GM18526 (cell line): ENCODE measurements around the gene NPC1.

Experiments used
- POLR2A ChIP-seq: IDR thresholded peaks from 3 replicates; pipeline ENCODE4 v1.6.1; 2011; ENCODE audit not compliant: insufficient read length; ENCODE audit errors: extremely low read depth

NPC1 gene

GRCh38 chr18:23617412-23618014 is 31.2 kb upstream of the NPC1 start:
- no peak for TF ChIP-seq POLR2A

- no peak for TF ChIP-seq POLR2A
Measured at GRCh38 chr18:23616258-23616657, 30.0 kb upstream of the NPC1 start.

GRCh38 chr18:23614891-23615290 is 28.6 kb upstream of the NPC1 start:
- TF ChIP-seq POLR2A = no peak

- no peak for TF ChIP-seq POLR2A
Measured at GRCh38 chr18:23614413-23614812, 28.1 kb upstream of the NPC1 start.

GRCh38 chr18:23612434-23613090 is 26.3 kb upstream of the NPC1 start:
- TF ChIP-seq POLR2A = no peak

GRCh38 chr18:23609390-23610023 is 23.2 kb upstream of the NPC1 start:
- TF ChIP-seq POLR2A = no peak

GRCh38 chr18:23608211-23608610 is 21.9 kb upstream of the NPC1 start:
- no peak for TF ChIP-seq POLR2A

- no peak for TF ChIP-seq POLR2A
Measured at GRCh38 chr18:23605941-23606340, 19.6 kb upstream of the NPC1 start.

- no peak for TF ChIP-seq POLR2A
Measured at GRCh38 chr18:23599809-23600208, 13.5 kb upstream of the NPC1 start.

- no peak for TF ChIP-seq POLR2A
Measured at GRCh38 chr18:23596183-23596582, 9.9 kb upstream of the NPC1 start.

- no peak for TF ChIP-seq POLR2A
Measured at GRCh38 chr18:23595591-23595990, 9.3 kb upstream of the NPC1 start.

- TF ChIP-seq POLR2A = no peak
Measured at GRCh38 chr18:23593720-23594119, 7.4 kb upstream of the NPC1 start.

GRCh38 chr18:23592911-23593310 is 6.6 kb upstream of the NPC1 start:
- no peak for TF ChIP-seq POLR2A

GRCh38 chr18:23591011-23591410 is 4.7 kb upstream of the NPC1 start:
- no peak for TF ChIP-seq POLR2A

- no peak for TF ChIP-seq POLR2A
Measured at GRCh38 chr18:23588836-23589560, 2.7 kb upstream of the NPC1 start.

- TF ChIP-seq POLR2A = no peak
Measured at GRCh38 chr18:23587220-23587642, 925 bp upstream of the NPC1 start.
